Measurements from ENCODE around the gene APOC3. TPM values are rescaled to one million over a fixed set of nuclear protein-coding genes. Genes with fewer than 3 reads are reported as not detected.

The APOC3 gene
- total and polyA plus RNA-seq, 4 donors = 1.4 TPM; not detected in 3

DNA sequence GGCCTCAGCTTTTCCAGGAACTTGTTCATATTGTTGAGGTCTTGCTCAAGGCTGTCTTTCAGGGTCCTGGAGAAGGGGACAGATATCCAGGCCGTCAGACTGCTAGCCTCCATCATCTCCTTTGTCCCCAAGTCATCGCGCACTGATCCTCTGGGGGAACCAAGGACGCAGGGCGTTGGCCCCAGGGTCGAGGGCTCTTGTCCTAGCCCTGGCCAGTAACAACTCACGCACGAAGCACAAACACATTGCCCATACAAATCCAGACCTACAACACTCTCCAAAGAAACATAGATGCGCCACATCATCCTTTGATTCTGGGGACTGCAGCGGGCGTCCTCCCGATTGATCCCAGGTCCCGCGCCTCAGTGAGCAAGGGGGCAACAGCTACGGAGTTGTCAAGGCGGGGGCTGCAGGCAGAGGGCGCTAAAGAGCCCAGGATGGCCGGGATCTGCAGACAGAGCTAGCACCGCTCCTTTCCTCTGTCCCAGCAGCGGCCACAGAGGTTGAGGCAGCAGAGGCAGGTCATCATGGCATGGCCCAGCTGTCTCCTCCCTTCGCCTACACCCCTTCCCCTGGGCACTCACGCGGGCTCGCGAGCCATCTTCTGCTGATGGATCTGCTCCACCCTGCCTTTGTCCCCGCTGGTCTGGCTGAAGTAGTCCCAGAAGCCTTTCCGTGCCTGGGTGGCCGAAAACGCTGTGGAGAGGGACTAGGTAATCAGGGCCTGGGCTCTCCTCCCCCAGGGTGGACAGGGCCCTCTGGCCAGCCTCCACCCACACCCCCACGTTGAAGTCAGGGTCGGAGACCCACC is 38.5 kb upstream of the APOC3 start:
- 24% methylated on average over 30 of the region's 31 CpGs for WGBS (ENCODE audit: insufficient coverage)
- Histone ChIP-seq H3K4me1 (ENCODE audit: control insufficient read depth, insufficient read depth, low read length) (peaks cover 28% of the 10 kb centered on the region), H3K27me3 (ENCODE audit: control insufficient read depth, insufficient read depth, low read length) (no peaks in the 10 kb centered on the region), H3K9me3 (ENCODE audit: control insufficient read depth, insufficient read depth, low read length) (no peaks in the 10 kb centered on the region), H3K4me3 (ENCODE audit: low read depth, low read length) (no peak overlapping the region), H3K36me3 (ENCODE audit: control insufficient read depth, insufficient read depth, low read length) (no peaks in the 10 kb centered on the region), H3K27ac (ENCODE audit: low read depth, low read length) (no peak overlapping the region)
- DNase-seq (ENCODE audit: low read depth in 4 of 6, low spot score in 6 of 6) = peak in 4 of 6 donors; percentile 31 to 84 (median 61)

GRCh38 chr11:116791813-116792143 is 37.9 kb upstream of the APOC3 start, which contains the start of gene APOA5:
Gene APOA5 (minus strand): TSS chr11:116791879. CDS start chr11:116791860, 19 bp downstream.
- Histone ChIP-seq H3K36me3 (ENCODE audit: control insufficient read depth, insufficient read depth, low read length) (no peaks in the 10 kb centered on the region), H3K27ac (ENCODE audit: low read depth, low read length) (no peak within 1 kb of the TSS), H3K9me3 (ENCODE audit: control insufficient read depth, insufficient read depth, low read length) (no peaks in the 10 kb centered on the region), H3K4me3 (ENCODE audit: low read depth, low read length) (no peak within 1 kb of the TSS), H3K4me1 (ENCODE audit: control insufficient read depth, insufficient read depth, low read length) (peaks cover 27% of the 10 kb centered on the region), H3K27me3 (ENCODE audit: control insufficient read depth, insufficient read depth, low read length) (no peaks in the 10 kb centered on the region)
- WGBS (ENCODE audit: insufficient coverage) = 89% methylated on average over 7 of the region's 7 CpGs
- no peak for DNase-seq (ENCODE audit: low read depth in 4 of 6, low spot score in 6 of 6)

DNA sequence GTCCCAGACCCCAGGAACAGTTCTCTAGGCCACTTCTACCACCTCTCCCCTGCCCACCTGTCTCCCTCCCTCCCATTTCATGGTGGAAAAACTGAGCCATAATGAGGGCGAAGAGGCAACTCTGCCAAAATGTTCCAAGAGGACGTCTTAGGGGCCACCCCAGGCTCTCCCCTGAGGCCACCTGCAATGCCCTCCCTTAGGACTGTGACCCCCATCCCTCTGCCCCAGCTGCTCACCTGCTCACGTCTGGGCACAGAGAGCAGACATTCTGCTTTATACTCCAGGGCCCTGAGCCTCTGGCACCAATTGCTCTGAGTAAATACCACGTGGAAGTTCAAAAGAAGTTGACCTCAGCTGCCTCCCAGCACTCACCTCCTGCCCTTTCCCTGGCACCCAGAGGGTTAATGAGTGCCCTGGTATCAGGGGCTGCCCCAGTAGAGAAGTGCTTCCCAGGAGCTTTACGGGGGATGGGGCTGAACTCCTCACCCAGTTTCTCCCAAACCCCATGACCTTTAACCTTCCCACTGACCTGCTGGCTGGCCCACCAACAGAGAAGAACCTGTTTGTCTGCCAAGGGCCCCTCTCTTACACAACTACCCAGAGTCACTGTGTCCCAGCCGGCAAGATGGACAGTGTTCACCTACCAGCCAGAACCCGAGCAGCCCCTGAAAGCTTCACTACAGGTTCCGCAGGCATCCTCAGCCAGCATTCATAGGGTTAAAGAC is 37.4 kb upstream of the APOC3 start:
- 53% methylated on average over 7 of the region's 8 CpGs for WGBS (ENCODE audit: insufficient coverage)
- H3K9me3 ChIP-seq (ENCODE audit: control insufficient read depth, insufficient read depth, low read length) = no peaks in the 10 kb centered on the region
- DNase-seq (ENCODE audit: low read depth in 4 of 6, low spot score in 6 of 6) = no peak

DNA sequence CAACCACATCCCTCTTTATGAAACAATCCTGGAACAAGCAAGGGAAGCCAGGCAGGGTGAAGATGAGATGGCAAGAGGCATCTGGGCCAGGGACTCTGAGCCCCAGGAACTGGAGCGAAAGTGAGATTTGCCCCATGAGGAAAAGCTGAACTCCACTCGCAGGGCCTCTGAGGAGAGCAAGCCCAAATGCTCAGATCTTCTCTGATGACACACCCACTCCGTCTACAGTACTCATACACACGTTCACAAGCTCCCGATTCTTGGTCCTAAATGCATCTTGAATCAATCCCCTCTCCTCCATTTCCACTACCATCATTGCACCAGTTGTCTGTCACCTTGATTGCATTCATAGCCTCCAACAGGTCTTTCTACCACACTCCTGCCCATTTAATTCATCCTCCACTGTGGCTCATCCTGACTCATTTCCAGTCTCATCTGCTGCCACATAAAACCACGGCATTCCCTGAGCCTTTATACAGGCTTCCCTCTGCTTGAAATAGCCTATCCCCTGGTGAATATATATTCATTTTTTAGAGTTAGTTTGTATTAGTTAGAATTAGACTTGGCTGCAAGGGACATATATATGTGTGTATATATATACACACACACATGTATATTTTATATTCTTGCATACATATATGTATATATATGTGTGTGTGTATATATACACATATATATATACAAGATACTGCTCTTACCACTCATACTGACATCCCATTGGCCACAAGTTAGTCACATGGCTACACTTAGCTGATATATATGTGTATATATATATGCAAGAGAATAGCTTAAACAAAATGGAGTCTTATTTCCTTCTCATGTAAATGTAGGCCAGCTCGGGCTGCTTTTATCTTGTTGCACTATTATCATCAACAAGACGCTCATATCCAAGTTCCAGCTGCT is 36.6 kb upstream of the APOC3 start:
- peaks cover 19% of the 10 kb centered on the region for H3K4me1 ChIP-seq (ENCODE audit: control insufficient read depth, insufficient read depth, low read length)
- H3K27me3 ChIP-seq (ENCODE audit: control insufficient read depth, insufficient read depth, low read length) = no peaks in the 10 kb centered on the region
- no peaks in the 10 kb centered on the region for H3K9me3 ChIP-seq (ENCODE audit: control insufficient read depth, insufficient read depth, low read length)
- no peaks in the 10 kb centered on the region for H3K36me3 ChIP-seq (ENCODE audit: control insufficient read depth, insufficient read depth, low read length)
- WGBS (ENCODE audit: insufficient coverage) = 82% methylated on average over 5 of the region's 8 CpGs
- H3K27ac ChIP-seq (ENCODE audit: low read depth, low read length) = no peak overlapping the region
- H3K4me3 ChIP-seq (ENCODE audit: low read depth, low read length) = no peak overlapping the region
- DNase-seq (ENCODE audit: low read depth in 4 of 6, low spot score in 6 of 6) = no peak

More for the DNA sequence above, 37.4 kb upstream of the APOC3 start:
- peaks cover 22% of the 10 kb centered on the region for H3K4me1 ChIP-seq (ENCODE audit: control insufficient read depth, insufficient read depth, low read length)
- H3K4me3 ChIP-seq (ENCODE audit: low read depth, low read length) = no peak overlapping the region
- no peak overlapping the region for H3K27ac ChIP-seq (ENCODE audit: low read depth, low read length)
- no peaks in the 10 kb centered on the region for H3K36me3 ChIP-seq (ENCODE audit: control insufficient read depth, insufficient read depth, low read length)
- no peaks in the 10 kb centered on the region for H3K27me3 ChIP-seq (ENCODE audit: control insufficient read depth, insufficient read depth, low read length)

- H3K27me3 ChIP-seq (ENCODE audit: control insufficient read depth, insufficient read depth, low read length) = no peaks in the 10 kb centered on the region
- DNase-seq (ENCODE audit: low read depth in 4 of 6, low spot score in 6 of 6) = peak in 2 of 6 donors; percentile 32 to 72
- H3K9me3 ChIP-seq (ENCODE audit: control insufficient read depth, insufficient read depth, low read length) = no peaks in the 10 kb centered on the region
- WGBS (ENCODE audit: insufficient coverage) = 100% methylated on average over 1 of the region's 1 CpG
- H3K36me3 ChIP-seq (ENCODE audit: control insufficient read depth, insufficient read depth, low read length) = no peaks in the 10 kb centered on the region
- H3K27ac ChIP-seq (ENCODE audit: low read depth, low read length) = no peak overlapping the region
- H3K4me3 ChIP-seq (ENCODE audit: low read depth, low read length) = no peak overlapping the region
- peaks cover 13% of the 10 kb centered on the region for H3K4me1 ChIP-seq (ENCODE audit: control insufficient read depth, insufficient read depth, low read length)
These were observed 36.0 kb upstream of the APOC3 start for GRCh38 chr11:116793772-116794097.

GRCh38 chr11:116794851-116795250 is 34.9 kb upstream of the APOC3 start:
- Histone ChIP-seq H3K27me3 (ENCODE audit: control insufficient read depth, insufficient read depth, low read length) (no peaks in the 10 kb centered on the region), H3K4me3 (ENCODE audit: low read depth, low read length) (no peak overlapping the region), H3K27ac (ENCODE audit: low read depth, low read length) (no peak overlapping the region), H3K4me1 (ENCODE audit: control insufficient read depth, insufficient read depth, low read length) (peaks cover 11% of the 10 kb centered on the region), H3K36me3 (ENCODE audit: control insufficient read depth, insufficient read depth, low read length) (no peaks in the 10 kb centered on the region), H3K9me3 (ENCODE audit: control insufficient read depth, insufficient read depth, low read length) (no peaks in the 10 kb centered on the region)
- 71% methylated on average over 2 of the region's 2 CpGs for WGBS (ENCODE audit: insufficient coverage)
- no peak for DNase-seq (ENCODE audit: low read depth in 4 of 6, low spot score in 6 of 6)

- Histone ChIP-seq H3K9me3 (ENCODE audit: control insufficient read depth, insufficient read depth, low read length) (no peaks in the 10 kb centered on the region), H3K4me1 (ENCODE audit: control insufficient read depth, insufficient read depth, low read length) (peaks cover 4% of the 10 kb centered on the region), H3K27me3 (ENCODE audit: control insufficient read depth, insufficient read depth, low read length) (no peaks in the 10 kb centered on the region), H3K27ac (ENCODE audit: low read depth, low read length) (no peak overlapping the region), H3K36me3 (ENCODE audit: control insufficient read depth, insufficient read depth, low read length) (no peaks in the 10 kb centered on the region), H3K4me3 (ENCODE audit: low read depth, low read length) (no peak overlapping the region)
- no peak for DNase-seq (ENCODE audit: low read depth in 4 of 6, low spot score in 6 of 6)
- WGBS (ENCODE audit: insufficient coverage) = no CpG with 5 or more reads among the region's 1 CpG
These were observed 33.2 kb upstream of the APOC3 start for GRCh38 chr11:116796548-116796947.

DNA sequence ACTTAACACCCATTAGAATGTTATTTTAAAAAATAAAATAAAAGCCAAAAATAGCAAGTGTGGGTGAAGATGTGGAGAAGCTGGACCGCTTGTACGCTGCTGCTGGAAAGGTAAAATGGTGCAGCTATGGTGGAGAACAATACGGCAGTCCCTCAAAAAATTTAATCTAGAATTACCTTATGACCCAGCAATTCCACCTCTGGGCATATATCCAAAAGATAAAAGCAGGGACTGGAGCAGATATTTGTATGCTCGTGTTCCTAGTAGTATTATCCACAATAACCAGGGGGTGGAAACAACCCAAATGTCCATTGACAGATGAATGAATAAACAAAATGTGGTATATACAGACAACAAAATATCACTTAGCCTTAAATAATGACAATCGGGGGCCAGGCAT is 31.9 kb upstream of the APOC3 start:
- H3K4me1 ChIP-seq (ENCODE audit: control insufficient read depth, insufficient read depth, low read length) = no peaks in the 10 kb centered on the region
- no peak for DNase-seq (ENCODE audit: low read depth in 4 of 6, low spot score in 6 of 6)
- no peak overlapping the region for H3K4me3 ChIP-seq (ENCODE audit: low read depth, low read length)
- 100% methylated on average over 1 of the region's 5 CpGs for WGBS (ENCODE audit: insufficient coverage)
- no peak overlapping the region for H3K27ac ChIP-seq (ENCODE audit: low read depth, low read length)
- H3K9me3 ChIP-seq (ENCODE audit: control insufficient read depth, insufficient read depth, low read length) = no peaks in the 10 kb centered on the region
- no peaks in the 10 kb centered on the region for H3K27me3 ChIP-seq (ENCODE audit: control insufficient read depth, insufficient read depth, low read length)
- H3K36me3 ChIP-seq (ENCODE audit: control insufficient read depth, insufficient read depth, low read length) = no peaks in the 10 kb centered on the region

DNA sequence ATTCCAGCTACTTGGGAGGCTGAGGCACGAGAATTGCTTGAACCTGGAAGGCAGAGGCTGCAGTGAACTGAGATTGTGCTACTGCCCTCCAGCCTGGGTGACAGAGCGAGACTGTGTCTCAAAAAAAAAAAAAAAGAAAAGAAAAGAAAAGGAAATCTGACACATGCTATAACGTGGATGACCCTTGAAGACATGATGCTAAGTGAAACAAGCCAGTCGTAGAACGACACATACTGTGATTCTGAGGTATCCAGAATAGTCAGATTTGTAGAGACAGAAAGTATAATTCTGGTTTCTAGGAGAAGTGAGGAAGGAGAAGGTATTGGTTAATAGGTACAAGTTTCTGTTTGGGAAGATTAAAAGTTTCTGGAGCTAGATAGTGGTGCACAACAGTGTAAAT is 31.3 kb upstream of the APOC3 start:
- DNase-seq (ENCODE audit: low read depth in 4 of 6, low spot score in 6 of 6) = no peak
- whole genome bisulfite sequencing (ENCODE audit: insufficient coverage) = 90% methylated on average over 5 of the region's 5 CpGs
- no peak overlapping the region for H3K4me3 ChIP-seq (ENCODE audit: low read depth, low read length)
- no peaks in the 10 kb centered on the region for H3K4me1 ChIP-seq (ENCODE audit: control insufficient read depth, insufficient read depth, low read length)
- H3K9me3 ChIP-seq (ENCODE audit: control insufficient read depth, insufficient read depth, low read length) = no peaks in the 10 kb centered on the region
- no peaks in the 10 kb centered on the region for H3K36me3 ChIP-seq (ENCODE audit: control insufficient read depth, insufficient read depth, low read length)
- H3K27ac ChIP-seq (ENCODE audit: low read depth, low read length) = no peak overlapping the region
- no peaks in the 10 kb centered on the region for H3K27me3 ChIP-seq (ENCODE audit: control insufficient read depth, insufficient read depth, low read length)
